ENCODE results near the gene FCRL3. TPM values are rescaled to one million over a fixed set of nuclear protein-coding genes. Genes with fewer than 3 reads are reported as not detected.

Gene FCRL3
- total and polyA plus RNA-seq, 2 experiments from 2014 or later, result not detected

GRCh38 chr1:157653494-157653873, 47.1 kb downstream of the FCRL3 start:
- H3K36me3 ChIP-seq, result no peaks in the 10 kb centered on the region
- no peak overlapping the region for H3K27ac ChIP-seq
- H3K4me1 ChIP-seq (ENCODE audit: low read depth), result no peaks in the 10 kb centered on the region
- no peak overlapping the region for H3K4me3 ChIP-seq
- no peak for TF ChIP-seq CTCF (IDR thresholded peaks at IDR 0.05; ENCODE audit: low read depth, low read length)
- no peaks in the 10 kb centered on the region for H3K9me3 ChIP-seq (ENCODE audit: low read depth)
- no peak for DNase-seq (ENCODE audit: low read depth in 1 of 2, low spot score in 1 of 2)
- H3K27me3 ChIP-seq, result no peaks in the 10 kb centered on the region

- Histone ChIP-seq H3K4me1 (ENCODE audit: low read depth) (no peaks in the 10 kb centered on the region), H3K27me3 (no peaks in the 10 kb centered on the region), H3K27ac (no peak overlapping the region), H3K4me3 (no peak overlapping the region), H3K36me3 (no peaks in the 10 kb centered on the region), H3K9me3 (ENCODE audit: low read depth) (no peaks in the 10 kb centered on the region)
- no peak for TF ChIP-seq CTCF (IDR thresholded peaks at IDR 0.05; ENCODE audit: low read depth, low read length)
- no peak for DNase-seq (ENCODE audit: low read depth in 1 of 2, low spot score in 1 of 2)
Observed at GRCh38 chr1:157652859-157653493, 47.6 kb downstream of the FCRL3 start.

GRCh38 chr1:157648317-157648716, 52.3 kb downstream of the FCRL3 start:
- no peaks in the 10 kb centered on the region for H3K9me3 ChIP-seq (ENCODE audit: low read depth)
- H3K4me3 ChIP-seq, result no peak overlapping the region
- no peaks in the 10 kb centered on the region for H3K36me3 ChIP-seq
- H3K27ac ChIP-seq, result no peak overlapping the region
- H3K4me1 ChIP-seq (ENCODE audit: low read depth), result no peaks in the 10 kb centered on the region
- no peak for TF ChIP-seq CTCF (IDR thresholded peaks at IDR 0.05; ENCODE audit: low read depth, low read length)
- DNase-seq (ENCODE audit: low read depth in 1 of 2, low spot score in 1 of 2), result no peak
- no peaks in the 10 kb centered on the region for H3K27me3 ChIP-seq

GRCh38 chr1:157646144-157646543, 54.4 kb downstream of the FCRL3 start:
- TF ChIP-seq CTCF (IDR thresholded peaks at IDR 0.05; ENCODE audit: low read depth, low read length), result no peak
- Histone ChIP-seq H3K4me3 (no peak overlapping the region), H3K27me3 (no peaks in the 10 kb centered on the region), H3K36me3 (no peaks in the 10 kb centered on the region), H3K9me3 (ENCODE audit: low read depth) (no peaks in the 10 kb centered on the region), H3K27ac (no peak overlapping the region), H3K4me1 (ENCODE audit: low read depth) (no peaks in the 10 kb centered on the region)
- no peak for DNase-seq (ENCODE audit: low read depth in 1 of 2, low spot score in 1 of 2)

- Histone ChIP-seq H3K9me3 (ENCODE audit: low read depth) (no peaks in the 10 kb centered on the region), H3K4me3 (no peak overlapping the region), H3K27me3 (no peaks in the 10 kb centered on the region), H3K36me3 (no peaks in the 10 kb centered on the region), H3K27ac (no peak overlapping the region), H3K4me1 (ENCODE audit: low read depth) (no peaks in the 10 kb centered on the region)
- TF ChIP-seq CTCF (IDR thresholded peaks at IDR 0.05; ENCODE audit: low read depth, low read length), result no peak
- no peak for DNase-seq (ENCODE audit: low read depth in 1 of 2, low spot score in 1 of 2)
Observed at GRCh38 chr1:157641177-157641576, 59.4 kb downstream of the FCRL3 start.
